Upper lobe of left lung (tissue), 6 donors: ENCODE measurements around the gene MTCH1. TPM values are rescaled to one million over a fixed set of nuclear protein-coding genes. Genes with fewer than 3 reads are reported as not detected.
A peak's percentile ranks its signal among the peaks of the same experiment; 100 is the strongest.

Source experiments
- ATAC-seq, 2 donors: fragments of 200-7000 bp; cut with Tn5 transposase; one replicate each; pipeline ENCODE4 v1.9.1; 2022; ENCODE audit warnings: mild to moderate bottlenecking in 2 of 2, moderate library complexity in 2 of 2; ENCODE audit not compliant: low FRiP score in 2 of 2
- DNase-seq, 2 donors: peaks; one replicate each; pipeline ENCODE4 v3.0.0-alpha.2; 2019 to 2020
- H3K27ac ChIP-seq, 4 donors: fragments of 200-600 bp; sonication (generic); one replicate each; pipeline ENCODE4 v1.5.1; 2016 to 2019
- H3K27me3 ChIP-seq, 4 donors: fragments of 200-600 bp; sonication (generic); one replicate each; pipeline ENCODE4 v1.5.1; 2017 to 2019
- H3K36me3 ChIP-seq, 4 donors: fragments of 200-600 bp; sonication (generic); one replicate each; pipeline ENCODE4 v1.5.1; 2016 to 2019
- H3K4me1 ChIP-seq, 4 donors: fragments of 200-600 bp; sonication (generic); one replicate each; pipeline ENCODE4 v1.5.1; 2018 to 2019
- H3K4me3 ChIP-seq, 4 donors: fragments of 200-600 bp; sonication (generic); one replicate each; pipeline ENCODE4 v1.5.1; 2017 to 2019; ENCODE audit warnings: mild to moderate bottlenecking in 2 of 4, moderate library complexity in 1 of 4
- H3K9me3 ChIP-seq, 4 donors: fragments of 200-600 bp; sonication (generic); one replicate each; pipeline ENCODE4 v1.5.1; 2018 to 2019
- EP300 ChIP-seq, 4 donors: sonication (generic); formaldehyde crosslinking; IDR thresholded peaks; one replicate each; pipeline ENCODE4 v1.5.1; 2017; ENCODE audit warnings: antibody characterized with exemption in 4 of 4, control low read depth in 2 of 4
- POLR2A ChIP-seq, 4 donors: fragments of 450-650 bp; IDR thresholded peaks; one replicate each; pipeline ENCODE4 v1.5.1; 2016 to 2017; ENCODE audit warnings: antibody characterized with exemption in 4 of 4, mild to moderate bottlenecking in 2 of 4
- POLR2AphosphoS5 ChIP-seq, 2 donors: sonication (generic); formaldehyde crosslinking; IDR thresholded peaks; one replicate each; pipeline ENCODE4 v1.5.1; 2017; ENCODE audit warnings: antibody characterized with exemption in 2 of 2
- WGBS, 2 donors: methylation state at CpG; one replicate each; pipeline ENCODE4 v1.1.5; 2017 to 2018; 5-methylcytosine and 5-hydroxymethylcytosine counted together
- total RNA-seq, 6 donors: library from RNA; depleted of rRNA in 4 of 6; stranded (reverse); fragments of >200 nt in 4 of 6; gene quantifications; one replicate each; pipeline versions ENCODE4 v1.1.0 to v1.2.1, GENCODE V29; 2016 to 2021
- TF ChIP-seq, protein P1 (sequence below), 6 experiments: fragments of 450-650 bp in 4 of 6; fragments of 200-600 bp in 2 of 6; sonication (generic) in 2 of 6; IDR thresholded peaks; one replicate each; pipeline ENCODE4 v1.5.1; 2016 to 2019; ENCODE audit warnings: antibody characterized with exemption in 6 of 6
- donor health status: DM: no; HTN: no; CAD: no; lungs with moderate emphysema.
- donor health status: DM: no; HTN: yes; CAD: no; lungs with severe emphysema.

The MTCH1 gene
- total RNA-seq, 6 donors from 2014 or later, result 184 to 283 (median 219) TPM

DNA sequence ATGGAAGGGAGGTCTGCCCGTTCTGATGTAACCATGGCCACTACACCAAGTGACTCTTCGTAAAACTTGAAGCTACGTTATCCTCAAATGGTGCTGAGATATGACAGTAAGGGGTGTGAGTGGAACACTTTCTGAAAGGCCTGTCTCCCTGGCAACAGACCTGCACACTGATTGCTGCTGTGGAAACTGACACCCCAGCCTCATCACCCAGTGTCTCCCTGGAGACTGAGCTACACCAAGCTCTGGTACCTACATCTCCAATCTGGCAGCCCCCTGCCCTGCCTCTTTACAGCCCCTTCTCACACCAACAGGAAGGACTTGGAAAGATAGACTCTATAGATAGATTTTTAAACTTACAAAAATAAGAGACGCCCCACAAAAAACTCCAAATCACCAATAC lies 18.2 kb downstream of the MTCH1 start:
- H3K9me3 ChIP-seq, result no peaks in the 10 kb centered on the region
- DNase-seq (no peak), ATAC-seq (no peak)
- TF ChIP-seq, protein P1, sequence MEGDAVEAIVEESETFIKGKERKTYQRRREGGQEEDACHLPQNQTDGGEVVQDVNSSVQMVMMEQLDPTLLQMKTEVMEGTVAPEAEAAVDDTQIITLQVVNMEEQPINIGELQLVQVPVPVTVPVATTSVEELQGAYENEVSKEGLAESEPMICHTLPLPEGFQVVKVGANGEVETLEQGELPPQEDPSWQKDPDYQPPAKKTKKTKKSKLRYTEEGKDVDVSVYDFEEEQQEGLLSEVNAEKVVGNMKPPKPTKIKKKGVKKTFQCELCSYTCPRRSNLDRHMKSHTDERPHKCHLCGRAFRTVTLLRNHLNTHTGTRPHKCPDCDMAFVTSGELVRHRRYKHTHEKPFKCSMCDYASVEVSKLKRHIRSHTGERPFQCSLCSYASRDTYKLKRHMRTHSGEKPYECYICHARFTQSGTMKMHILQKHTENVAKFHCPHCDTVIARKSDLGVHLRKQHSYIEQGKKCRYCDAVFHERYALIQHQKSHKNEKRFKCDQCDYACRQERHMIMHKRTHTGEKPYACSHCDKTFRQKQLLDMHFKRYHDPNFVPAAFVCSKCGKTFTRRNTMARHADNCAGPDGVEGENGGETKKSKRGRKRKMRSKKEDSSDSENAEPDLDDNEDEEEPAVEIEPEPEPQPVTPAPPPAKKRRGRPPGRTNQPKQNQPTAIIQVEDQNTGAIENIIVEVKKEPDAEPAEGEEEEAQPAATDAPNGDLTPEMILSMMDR (IDR thresholded peaks at IDR 0.05), result no peak
- TF ChIP-seq POLR2AphosphoS5 (IDR thresholded peaks at IDR 0.05), result no peak
- no peak for TF ChIP-seq EP300 (IDR thresholded peaks at IDR 0.05)
- no peak for TF ChIP-seq POLR2A (IDR thresholded peaks at IDR 0.05)
- WGBS, 2 donors, result 84 to 85% methylated on average over 4 of the region's 4 CpGs
- no peak overlapping the region for H3K4me3 ChIP-seq
- H3K4me1 ChIP-seq, result peaks cover 12 to 57% (median 24%) of the 10 kb centered on the region in 4 donors
- H3K27ac ChIP-seq, result peak overlapping the region in 2 of 4 donors; percentile 46
- H3K36me3 ChIP-seq, result peaks cover 50 to 63% (median 59%) of the 10 kb centered on the region in 4 donors
- H3K27me3 ChIP-seq, result no peaks in the 10 kb centered on the region

DNA sequence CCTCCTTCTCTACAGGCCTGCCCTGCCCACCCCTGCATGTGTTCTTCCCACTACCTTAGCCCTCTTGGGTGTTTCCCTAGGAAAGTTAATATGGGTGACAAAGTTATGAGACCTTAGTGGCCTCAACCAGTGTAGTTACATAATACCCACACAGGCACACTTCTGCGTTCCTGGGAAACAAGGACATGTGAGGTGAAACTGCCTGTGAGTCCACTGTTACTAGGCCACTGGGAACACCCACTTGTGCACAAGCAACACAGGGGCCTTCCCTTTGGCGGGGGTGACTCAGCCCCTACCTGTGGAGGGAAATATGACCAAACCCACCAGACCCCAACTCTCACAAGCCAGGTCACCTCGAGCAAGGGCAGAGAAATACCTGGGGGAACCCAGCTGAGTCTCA lies 18.7 kb downstream of the MTCH1 start:
- Histone ChIP-seq H3K27me3 (no peaks in the 10 kb centered on the region), H3K9me3 (no peaks in the 10 kb centered on the region), H3K4me3 (no peak overlapping the region), H3K4me1 (peaks cover 12 to 57% (median 24%) of the 10 kb centered on the region in 4 donors), H3K27ac (peak overlapping the region in 3 of 4 donors; percentile 39 to 46 (median 46)), H3K36me3 (peaks cover 45 to 59% (median 54%) of the 10 kb centered on the region in 4 donors)
- ATAC-seq (no peak), DNase-seq (peak in 1 of 2 donors; percentile 55)
- TF ChIP-seq, protein P1 (IDR thresholded peaks at IDR 0.05), result no peak
- TF ChIP-seq POLR2AphosphoS5 (IDR thresholded peaks at IDR 0.05), result no peak
- no peak for TF ChIP-seq POLR2A (IDR thresholded peaks at IDR 0.05)
- TF ChIP-seq EP300 (IDR thresholded peaks at IDR 0.05), result no peak
- WGBS, 2 donors, result 57 to 80% methylated on average over 3 of the region's 3 CpGs

DNA sequence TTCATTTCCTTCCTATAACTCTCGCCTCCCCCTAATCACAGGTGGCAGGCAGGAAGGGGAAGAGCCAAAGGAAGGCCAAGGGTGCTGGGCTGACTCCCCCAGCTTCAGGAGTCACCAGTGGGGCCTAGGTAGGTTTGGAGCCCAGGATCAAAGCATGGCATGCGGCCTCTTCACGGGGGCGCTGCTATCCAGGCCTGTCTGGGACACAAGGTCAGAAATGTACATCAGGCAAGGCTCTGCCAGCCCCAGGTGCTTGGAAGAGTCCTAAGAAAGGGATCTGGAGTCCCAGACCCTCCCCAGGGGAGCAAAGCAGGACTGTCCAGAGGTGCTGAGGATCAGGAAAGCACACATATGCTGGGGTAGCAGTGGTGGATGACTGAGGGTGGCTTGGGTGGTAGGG lies 21.1 kb downstream of the MTCH1 start:
- TF ChIP-seq POLR2A (IDR thresholded peaks at IDR 0.05) (no peak), EP300 (IDR thresholded peaks at IDR 0.05) (no peak), POLR2AphosphoS5 (IDR thresholded peaks at IDR 0.05) (no peak)
- TF ChIP-seq, protein P1 (IDR thresholded peaks at IDR 0.05), result no peak
- H3K27me3 ChIP-seq, result no peaks in the 10 kb centered on the region
- ATAC-seq (no peak), DNase-seq (no peak)
- no peaks in the 10 kb centered on the region for H3K9me3 ChIP-seq
- peaks cover 22 to 35% (median 31%) of the 10 kb centered on the region in 4 donors for H3K36me3 ChIP-seq
- H3K4me1 ChIP-seq, result peaks cover 17 to 52% (median 26%) of the 10 kb centered on the region in 4 donors
- H3K27ac ChIP-seq, result peak overlapping the region in 1 of 4 donors; percentile 40
- WGBS, 2 donors, result 63 to 75% methylated on average over 1 to 4 of the region's 4 CpGs
- no peak overlapping the region for H3K4me3 ChIP-seq

DNA sequence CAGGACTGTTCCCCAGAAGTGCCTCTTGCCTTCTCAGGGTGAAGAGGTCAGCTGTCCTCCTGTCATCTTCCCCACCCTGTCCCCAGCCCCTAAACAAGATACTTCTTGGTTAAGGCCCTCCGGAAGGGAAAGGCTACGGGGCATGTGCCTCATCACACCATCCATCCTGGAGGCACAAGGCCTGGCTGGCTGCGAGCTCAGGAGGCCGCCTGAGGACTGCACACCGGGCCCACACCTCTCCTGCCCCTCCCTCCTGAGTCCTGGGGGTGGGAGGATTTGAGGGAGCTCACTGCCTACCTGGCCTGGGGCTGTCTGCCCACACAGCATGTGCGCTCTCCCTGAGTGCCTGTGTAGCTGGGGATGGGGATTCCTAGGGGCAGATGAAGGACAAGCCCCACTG lies 21.6 kb downstream of the MTCH1 start:
- H3K27ac ChIP-seq, result peak overlapping the region in 1 of 4 donors; percentile 40
- H3K27me3 ChIP-seq, result no peaks in the 10 kb centered on the region
- H3K4me3 ChIP-seq, result no peak overlapping the region
- H3K4me1 ChIP-seq, result peaks cover 17 to 51% (median 24%) of the 10 kb centered on the region in 4 donors
- no peak for DNase-seq
- WGBS, 2 donors, result 75 to 100% methylated on average over 1 to 5 of the region's 6 CpGs
- no peak for ATAC-seq
- peaks cover 17 to 29% (median 25%) of the 10 kb centered on the region in 4 donors for H3K36me3 ChIP-seq
- H3K9me3 ChIP-seq, result no peaks in the 10 kb centered on the region
- TF ChIP-seq POLR2AphosphoS5 (IDR thresholded peaks at IDR 0.05) (no peak), POLR2A (IDR thresholded peaks at IDR 0.05) (no peak), EP300 (IDR thresholded peaks at IDR 0.05) (no peak)
- TF ChIP-seq, protein P1 (IDR thresholded peaks at IDR 0.05), result no peak
